ENCODE results near the gene SCAF1. TPM values are rescaled to one million over a fixed set of nuclear protein-coding genes. Genes with fewer than 3 reads are reported as not detected.

SCAF1 gene
- total RNA-seq, 1 donor from 2014 or later, result 61.0 TPM

- no peak for TF ChIP-seq CTCF (IDR thresholded peaks at IDR 0.05)
- Mint-ChIP-seq H3K36me3 (ENCODE audit: low read depth) (peaks cover 75% of the 10 kb centered on the region), H3K9me3 (no peaks in the 10 kb centered on the region), H3K4me3 (no peak overlapping the region), H3K4me1 (peaks cover 24% of the 10 kb centered on the region), H3K27me3 (no peaks in the 10 kb centered on the region), H3K27ac (no peak overlapping the region)
- intact Hi-C loops (cut with micrococcal nuclease), result no loop called here
- POLR2A ChIA-PET, result interaction anchor here (0.8 to 7.4 kb wide), 2 partner anchors 16 to 18 kb away, joined by 3 to 88 read pairs; partner anchors contain the start of genes PRMT1 and SCAF1
- DNase-seq (no peak), ATAC-seq (ENCODE audit: low read depth) (no peak)
- CTCF ChIA-PET, result no interaction called here
These were observed 18.4 kb downstream of the SCAF1 start for GRCh38 chr19:49660338-49660961.

GRCh38 chr19:49662011-49662410 is 20.0 kb downstream of the SCAF1 start:
- Mint-ChIP-seq H3K4me1 (peaks cover 36% of the 10 kb centered on the region), H3K4me3 (no peak overlapping the region), H3K27ac (no peak overlapping the region), H3K36me3 (ENCODE audit: low read depth) (peaks cover 63% of the 10 kb centered on the region), H3K27me3 (no peaks in the 10 kb centered on the region), H3K9me3 (no peaks in the 10 kb centered on the region)
- ChIA-PET POLR2A (interaction anchor here (0.5 to 7.4 kb wide), 3 partner anchors 14 to 23 kb away, joined by 5 to 88 read pairs (median 63); partner anchors contain the start of genes PRMT1, RRAS and SCAF1), CTCF (no interaction called here)
- TF ChIP-seq CTCF (IDR thresholded peaks at IDR 0.05), result no peak
- DNase-seq, result no peak
- no peak for ATAC-seq (ENCODE audit: low read depth)
- intact Hi-C loops (cut with micrococcal nuclease), result no loop called here

GRCh38 chr19:49663224-49663623 is 21.2 kb downstream of the SCAF1 start:
- H3K4me1 Mint-ChIP-seq, result peaks cover 36% of the 10 kb centered on the region
- DNase-seq (no peak), ATAC-seq (ENCODE audit: low read depth) (no peak)
- no peaks in the 10 kb centered on the region for H3K27me3 Mint-ChIP-seq
- peaks cover 54% of the 10 kb centered on the region for H3K36me3 Mint-ChIP-seq (ENCODE audit: low read depth)
- POLR2A ChIA-PET, result interaction anchor here (1.4 to 7.4 kb wide), 3 partner anchors 13 to 22 kb away, joined by 3 to 88 read pairs (median 63); partner anchors contain the start of genes PRMT1, RRAS and SCAF1
- no peak overlapping the region for H3K27ac Mint-ChIP-seq
- H3K9me3 Mint-ChIP-seq, result no peaks in the 10 kb centered on the region
- CTCF ChIA-PET, result interaction anchor here (1.6 to 2.2 kb wide), 2 partner anchors 10 to 13 kb away, joined by 3 to 8 read pairs; no protein-coding TSS in a partner anchor
- peak overlapping the region; percentile 41 for H3K4me3 Mint-ChIP-seq
- TF ChIP-seq CTCF (IDR thresholded peaks at IDR 0.05), result no peak
- intact Hi-C loops (cut with micrococcal nuclease), result no loop called here

GRCh38 chr19:49664171-49665035 is 22.4 kb downstream of the SCAF1 start:
- H3K4me3 Mint-ChIP-seq, result peak overlapping the region; percentile 98
- H3K36me3 Mint-ChIP-seq (ENCODE audit: low read depth), result peaks cover 51% of the 10 kb centered on the region
- H3K4me1 Mint-ChIP-seq, result peaks cover 36% of the 10 kb centered on the region

More at GRCh38 chr19:49664171-49665035, 22.4 kb downstream of the SCAF1 start:
- intact Hi-C loops (cut with micrococcal nuclease), result loop anchor here (1.0 to 2.0 kb wide), 4 partner anchors 13 to 211 kb away; partner anchors contain the start of genes ALDH16A1, PRMT1, PRR12 and SCAF1
- H3K27ac Mint-ChIP-seq, result peak overlapping the region; percentile 95
- TF ChIP-seq CTCF (IDR thresholded peaks at IDR 0.05), result no peak
- CTCF ChIA-PET, result interaction anchor here (1.5 to 2.2 kb wide), 4 partner anchors 9 to 21 kb away, joined by 3 to 8 read pairs (median 4); no protein-coding TSS in a partner anchor
- H3K9me3 Mint-ChIP-seq, result no peaks in the 10 kb centered on the region
- H3K27me3 Mint-ChIP-seq, result no peaks in the 10 kb centered on the region
- POLR2A ChIA-PET, result interaction anchor here (0.6 to 7.4 kb wide), 13 partner anchors 9 to 1152 kb away, joined by 3 to 88 read pairs (median 4); partner anchors contain the start of genes PRMT1, PRR12, RPS11 and RRAS
- DNase-seq (peak; percentile 76), ATAC-seq (ENCODE audit: low read depth) (peak; percentile 66)

Data from activated B cell treated with CpG ODN at 0.5 μM for 24 hours (primary cell).